Ascending aorta (tissue), 2 donors: ENCODE results near the gene ARGLU1. TPM values are rescaled to one million over a fixed set of nuclear protein-coding genes. Genes with fewer than 3 reads are reported as not detected.

Experiments used
- DNase-seq, 2 donors: peaks; one replicate each; pipeline ENCODE4 v3.0.0-alpha.2; 2019; ENCODE audit warnings: low spot score in 2 of 2
- H3K27ac ChIP-seq, 2 donors: fragments of 200-600 bp; sonication (generic); one replicate each; pipeline ENCODE4 v1.5.1; 2016 to 2017; ENCODE audit warnings: mild to moderate bottlenecking in 1 of 2
- H3K27me3 ChIP-seq: fragments of 200-600 bp; sonication (generic); one replicate; pipeline ENCODE4 v1.5.1; 2017
- H3K36me3 ChIP-seq, 2 donors: fragments of 200-600 bp; sonication (generic); one replicate each; pipeline ENCODE4 v1.5.1; 2016
- H3K4me1 ChIP-seq, 2 donors: fragments of 200-600 bp; sonication (generic); one replicate each; pipeline ENCODE4 v1.5.1; 2016 to 2017; ENCODE audit warnings: mild to moderate bottlenecking in 1 of 2
- H3K4me3 ChIP-seq, 2 donors: fragments of 200-600 bp; sonication (generic); one replicate each; pipeline ENCODE4 v1.5.1; 2016 to 2017; ENCODE audit warnings: mild to moderate bottlenecking in 1 of 2
- H3K9me3 ChIP-seq, 2 donors: fragments of 200-600 bp; sonication (generic); one replicate each; pipeline ENCODE4 v1.5.1; 2016
- CTCF ChIP-seq, 3 experiments: fragments of 200-600 bp in 2 of 3; fragments of 450-650 bp in 1 of 3; sonication (generic) in 2 of 3; IDR thresholded peaks; one replicate each; pipeline ENCODE4 v1.5.1; 2016 to 2019; ENCODE audit warnings: antibody characterized with exemption in 3 of 3, mild to moderate bottlenecking in 1 of 3, moderate library complexity in 1 of 3
- intact Hi-C: fragments of 100-400 bp; cut with DNase I; formaldehyde crosslinking; loops from one replicate; pipeline ENCODE4 v1.15.1; 2023
- total RNA-seq: library from RNA; depleted of rRNA; stranded (reverse); fragments of >200 nt; gene quantifications from one replicate; pipeline ENCODE4 v1.1.0, GENCODE V29; 2016

ARGLU1 gene
- total RNA-seq, 1 donor from 2014 or later = 79.7 TPM

DNA sequence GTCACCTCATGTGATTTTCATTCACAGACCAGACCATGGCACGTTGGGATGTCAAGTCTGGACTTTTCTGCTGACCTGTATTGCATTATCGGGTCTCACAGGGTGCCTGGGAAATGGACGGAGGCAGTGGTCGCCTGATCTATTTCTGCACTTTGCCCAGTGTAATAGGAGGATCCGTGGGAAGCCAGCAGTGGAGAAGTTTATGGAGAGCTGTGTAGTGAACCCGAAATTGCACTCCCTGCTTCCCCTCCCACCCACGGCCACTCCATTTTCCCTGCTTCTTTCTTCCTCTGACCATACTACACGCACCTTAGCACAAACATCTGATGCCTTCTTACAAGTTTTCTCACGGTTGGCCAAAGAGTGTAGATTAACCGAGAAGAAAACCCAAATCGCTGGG, 49.4 kb downstream of the ARGLU1 start:
- Histone ChIP-seq H3K4me1 (peaks cover 0 to 12% of the 10 kb centered on the region in 2 donors), H3K36me3 (no peaks in the 10 kb centered on the region), H3K9me3 (no peaks in the 10 kb centered on the region), H3K27me3 (no peaks in the 10 kb centered on the region), H3K27ac (no peak overlapping the region), H3K4me3 (no peak overlapping the region)
- DNase-seq = no peak
- TF ChIP-seq CTCF (IDR thresholded peaks at IDR 0.05) = no peak
- intact Hi-C loops = no loop called here

GRCh38 chr13:106517109-106517847, 50.7 kb downstream of the ARGLU1 start:
- Histone ChIP-seq H3K9me3 (no peaks in the 10 kb centered on the region), H3K27ac (no peak overlapping the region), H3K36me3 (no peaks in the 10 kb centered on the region), H3K27me3 (no peaks in the 10 kb centered on the region), H3K4me1 (peaks cover 0 to 9% of the 10 kb centered on the region in 2 donors), H3K4me3 (no peak overlapping the region)
- no peak for TF ChIP-seq CTCF (IDR thresholded peaks at IDR 0.05)
- intact Hi-C loops = no loop called here
- DNase-seq = no peak

DNA sequence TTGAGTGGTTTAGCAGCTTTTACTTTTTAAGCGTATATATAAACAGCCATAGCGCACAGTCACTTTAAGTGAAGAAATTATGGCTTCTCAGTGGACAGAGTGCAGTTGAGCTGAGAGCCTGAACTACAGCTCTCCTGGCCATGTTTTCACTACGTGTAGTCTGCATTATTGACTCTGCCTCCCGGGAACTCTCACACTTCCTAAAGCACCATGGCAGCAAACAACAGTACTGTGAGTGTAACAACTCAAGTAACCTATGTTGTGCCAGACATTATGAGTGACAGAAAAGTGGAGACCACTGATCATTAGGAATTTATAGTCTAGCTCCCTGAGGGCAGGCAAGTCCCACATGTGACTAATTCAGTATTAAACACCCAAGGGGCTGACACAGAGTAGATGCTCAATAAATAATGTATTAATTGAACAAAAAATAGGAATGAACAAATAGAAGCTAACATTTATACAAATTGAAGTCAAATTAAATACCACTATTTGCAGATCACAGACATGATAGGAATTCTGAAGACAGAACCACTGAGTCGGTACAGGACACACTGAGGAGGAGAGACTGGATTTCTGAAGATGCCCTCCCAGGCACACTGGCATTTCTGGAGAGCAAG, 52.2 kb downstream of the ARGLU1 start:
- Histone ChIP-seq H3K27ac (no peak overlapping the region), H3K9me3 (no peaks in the 10 kb centered on the region), H3K27me3 (no peaks in the 10 kb centered on the region), H3K4me1 (peaks cover 0 to 9% of the 10 kb centered on the region in 2 donors), H3K36me3 (peaks cover 0 to 10% of the 10 kb centered on the region in 2 donors), H3K4me3 (no peak overlapping the region)
- TF ChIP-seq CTCF (IDR thresholded peaks at IDR 0.05) = no peak
- intact Hi-C loops = no loop called here
- no peak for DNase-seq

DNA sequence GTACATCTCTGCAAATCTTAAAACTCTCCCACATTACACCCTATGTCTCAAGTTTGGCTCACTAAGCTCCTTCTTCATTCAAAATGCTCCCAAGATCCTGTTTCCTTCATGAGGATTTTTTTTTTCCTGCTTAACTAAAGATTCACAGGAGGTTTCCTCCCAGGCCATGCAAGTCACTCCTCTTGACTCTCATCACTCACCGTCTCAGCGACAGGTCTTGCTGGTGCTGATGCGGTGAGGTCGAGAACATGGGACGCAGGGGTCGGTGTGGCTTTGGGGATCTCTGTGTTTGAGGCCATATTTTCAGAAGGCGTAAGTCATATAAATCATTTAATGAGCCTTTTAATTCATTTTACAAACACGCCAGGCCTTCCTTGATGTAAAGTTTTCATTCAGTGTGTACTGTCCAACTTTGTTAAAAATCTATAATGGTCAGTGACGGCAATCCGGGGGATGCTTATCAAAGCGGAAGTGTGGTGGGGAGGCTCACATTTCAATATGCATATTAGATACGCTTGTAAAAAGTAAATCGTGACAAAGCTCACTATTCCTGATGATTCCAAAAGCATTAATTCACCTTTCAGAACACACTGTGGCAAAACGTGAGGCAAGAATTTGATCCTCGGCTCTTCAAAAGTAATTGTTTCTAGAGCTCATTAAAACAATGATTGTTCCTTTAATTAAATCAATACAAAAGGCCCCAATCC, 52.9 kb downstream of the ARGLU1 start:
- Histone ChIP-seq H3K36me3 (peaks cover 0 to 16% of the 10 kb centered on the region in 2 donors), H3K27ac (no peak overlapping the region), H3K9me3 (no peaks in the 10 kb centered on the region), H3K4me3 (no peak overlapping the region), H3K4me1 (peaks cover 0 to 6% of the 10 kb centered on the region in 2 donors), H3K27me3 (no peaks in the 10 kb centered on the region)
- intact Hi-C loops = no loop called here
- no peak for DNase-seq
- no peak for TF ChIP-seq CTCF (IDR thresholded peaks at IDR 0.05)

GRCh38 chr13:106513025-106513983, 54.6 kb downstream of the ARGLU1 start:
- intact Hi-C loops = no loop called here
- H3K27me3 ChIP-seq = no peaks in the 10 kb centered on the region
- no peak overlapping the region for H3K4me3 ChIP-seq
- peaks cover 0 to 3% of the 10 kb centered on the region in 2 donors for H3K4me1 ChIP-seq
- H3K27ac ChIP-seq = no peak overlapping the region
- no peak for TF ChIP-seq CTCF (IDR thresholded peaks at IDR 0.05)
- H3K9me3 ChIP-seq = no peaks in the 10 kb centered on the region
- no peak for DNase-seq
- peaks cover 0 to 17% of the 10 kb centered on the region in 2 donors for H3K36me3 ChIP-seq
